Pons (tissue), 1 donor: ENCODE results near the gene TDRD9.
A peak's percentile ranks its signal among the peaks of the same experiment; 100 is the strongest.

ENCODE experiments used
- DNase-seq: peaks from one replicate; pipeline ENCODE4 v3.0.0-alpha.2; 2016; ENCODE audit warnings: low spot score

TDRD9 gene

DNA sequence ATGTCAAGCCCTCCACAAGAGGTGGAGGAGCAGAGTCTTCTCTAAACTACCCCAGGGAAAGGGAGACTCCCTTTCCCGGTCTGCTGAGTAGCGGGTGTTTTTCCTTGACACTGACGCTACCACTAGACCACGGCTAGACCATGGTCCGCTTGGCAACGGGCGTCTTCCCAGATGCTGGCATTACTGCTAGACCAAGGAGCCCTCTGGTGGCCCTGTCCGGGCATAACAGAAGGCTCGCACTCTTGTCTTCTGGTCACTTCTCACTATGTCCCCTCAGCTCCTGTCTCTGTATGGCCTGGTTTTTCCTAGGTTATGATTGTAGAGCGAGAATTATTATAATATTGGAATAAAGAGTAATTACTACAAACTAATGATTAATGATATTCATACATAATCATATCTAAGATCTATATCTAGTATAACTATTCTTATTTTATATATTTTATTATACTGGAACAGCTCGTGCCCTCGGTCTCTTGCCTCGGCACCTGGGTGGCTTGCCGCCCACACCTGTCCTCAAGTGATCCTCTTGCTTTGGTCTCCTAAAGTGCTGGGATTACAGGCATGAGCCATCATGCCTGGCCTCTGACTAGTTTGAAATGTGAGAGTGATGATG is 52.5 kb downstream of the TDRD9 start:
- DNase-seq, result peak; percentile 14

GRCh38 chr14:103984196-103984595 is 55.9 kb downstream of the TDRD9 start:
- no peak for DNase-seq

DNA sequence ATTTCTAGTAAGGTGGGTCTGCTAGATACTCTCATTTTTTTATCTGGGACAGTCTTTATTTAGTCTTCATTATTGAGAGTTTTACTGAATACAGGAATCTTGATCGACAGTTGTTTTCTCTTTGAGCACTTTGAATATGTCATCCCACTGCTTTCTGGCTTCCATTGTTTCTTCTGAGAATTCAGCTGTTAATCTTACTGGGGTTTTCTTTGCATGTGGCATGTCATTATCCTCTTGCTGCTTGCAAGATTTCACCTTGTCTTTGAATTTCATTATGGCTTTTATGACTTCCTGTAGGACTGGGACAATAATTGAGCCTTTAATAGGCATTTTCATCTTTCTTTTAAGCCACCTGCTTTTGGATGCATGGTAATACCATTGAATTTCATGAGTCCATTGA is 60.8 kb downstream of the TDRD9 start:
- DNase-seq, result no peak

DNA sequence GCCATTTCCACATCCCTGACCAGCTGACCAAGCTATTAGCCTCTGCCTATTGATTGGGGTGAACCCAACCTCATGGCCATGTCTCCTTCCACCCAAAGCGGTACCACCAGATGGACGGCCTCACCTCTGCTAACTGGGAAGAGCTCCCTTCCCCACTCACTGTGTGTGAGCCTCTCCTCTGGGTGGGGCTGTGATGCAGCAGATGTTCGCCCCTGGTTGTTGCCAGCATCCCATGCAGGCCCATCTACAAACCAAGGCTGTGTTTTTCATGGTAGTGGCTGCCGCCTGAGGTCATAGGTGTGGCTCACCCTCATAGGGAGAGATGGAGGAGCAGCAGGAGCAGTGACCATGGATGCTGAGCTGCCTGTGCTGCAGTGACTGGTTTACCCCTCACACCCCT is 61.7 kb downstream of the TDRD9 start:
- DNase-seq, result no peak

DNA sequence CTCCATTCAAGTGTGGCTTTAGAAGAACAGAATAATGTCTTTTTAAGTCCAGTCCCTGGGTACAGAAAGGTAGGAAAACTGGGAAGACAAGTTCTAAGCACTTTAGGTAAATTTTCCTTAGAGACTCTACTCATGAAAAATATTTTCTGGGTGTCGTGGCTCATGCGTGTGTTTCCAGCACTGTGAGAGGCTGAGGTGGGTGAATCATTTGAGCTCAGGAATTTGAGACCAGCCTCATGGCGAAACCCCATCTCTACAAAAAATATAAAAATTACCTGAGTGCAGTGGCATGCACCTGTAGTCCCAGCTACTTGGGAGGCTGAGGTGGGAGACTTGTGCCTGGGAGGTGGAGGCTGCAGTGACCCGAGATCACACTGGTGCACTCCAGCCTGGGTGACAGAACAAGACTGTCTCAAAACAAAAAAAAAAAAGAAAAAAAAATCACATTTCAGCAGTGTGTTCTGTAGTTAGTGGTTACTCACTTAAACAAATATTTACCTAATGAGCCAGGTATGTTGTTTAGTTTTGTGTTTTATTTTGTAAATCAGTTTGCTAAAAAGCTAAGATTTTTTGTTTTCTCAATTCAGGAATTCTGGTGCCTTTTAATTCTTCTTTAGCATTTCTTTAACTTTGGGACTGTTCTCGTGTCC is 66.4 kb downstream of the TDRD9 start:
- DNase-seq, result no peak

DNA sequence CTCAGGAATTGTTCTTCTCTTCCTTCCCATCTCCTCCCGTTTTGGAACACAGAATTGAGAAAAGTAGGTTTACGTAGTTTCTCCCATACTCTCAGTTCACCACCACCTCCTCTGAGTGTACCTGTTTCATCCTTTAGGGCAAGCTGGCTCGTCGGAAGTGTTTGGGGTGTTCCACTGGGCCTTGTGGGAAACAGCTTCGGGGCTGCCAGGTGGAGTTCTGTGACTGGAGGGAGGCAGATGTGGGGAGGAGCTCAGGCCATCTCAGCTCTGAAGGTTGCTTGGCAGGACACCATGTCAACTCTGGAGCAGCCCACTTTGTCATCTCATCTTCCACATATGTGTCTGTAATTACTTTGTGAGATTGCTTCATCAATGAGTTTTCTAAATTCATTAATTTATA is 67.6 kb downstream of the TDRD9 start:
- no peak for DNase-seq

GRCh38 chr14:103997391-103997790 is 69.1 kb downstream of the TDRD9 start:
- DNase-seq, result no peak

GRCh38 chr14:103998027-103998426 is 69.8 kb downstream of the TDRD9 start:
- DNase-seq, result no peak

DNA sequence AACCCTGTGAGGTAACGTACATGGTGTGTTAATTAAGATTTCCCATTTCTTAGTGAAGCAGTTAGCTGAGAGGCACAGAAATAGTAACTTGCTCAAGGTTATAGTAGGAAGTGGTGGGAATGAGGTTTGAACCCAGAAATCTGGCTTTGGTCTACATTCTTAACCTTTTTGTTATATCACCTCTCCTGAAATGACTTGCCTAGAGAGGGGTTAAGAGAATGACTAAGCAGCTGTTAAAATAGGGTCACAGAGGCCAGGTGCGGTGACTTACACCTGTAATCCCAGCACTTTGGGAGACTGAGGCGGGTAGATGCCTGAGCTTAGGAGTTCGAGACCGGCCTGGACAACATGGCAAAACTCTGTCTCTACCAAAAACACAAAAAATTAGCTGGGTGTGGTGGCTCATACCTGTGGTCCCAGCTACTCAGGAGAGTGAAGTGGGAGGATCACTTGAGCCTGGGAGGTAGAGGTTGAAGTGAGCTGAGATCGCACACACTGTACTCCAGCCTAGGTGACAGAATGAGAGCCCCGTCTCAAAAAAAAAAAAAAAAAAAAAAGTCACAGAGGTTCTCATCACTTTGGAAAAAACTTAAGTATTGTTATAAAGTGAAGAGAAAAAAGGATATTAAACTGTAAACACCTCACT is 71.7 kb downstream of the TDRD9 start:
- DNase-seq, result no peak

DNA sequence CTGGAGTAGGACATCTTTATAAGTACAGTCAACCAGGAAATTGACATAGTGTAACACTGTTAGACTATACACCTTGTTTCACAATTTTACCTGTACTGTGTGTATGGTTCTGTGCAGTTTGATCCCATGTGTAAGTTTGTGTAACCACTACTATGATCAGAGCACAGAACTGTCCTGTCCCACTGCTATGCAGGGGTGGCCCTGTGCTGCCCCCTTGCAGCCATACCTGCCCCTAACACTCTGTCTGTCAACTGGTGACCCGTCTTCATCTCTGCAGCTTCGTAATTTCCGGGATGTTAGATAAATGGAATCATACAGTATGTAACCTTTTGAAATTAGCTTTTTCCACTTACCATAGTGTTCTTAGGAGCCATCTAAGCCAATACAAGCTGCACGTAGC is 72.7 kb downstream of the TDRD9 start:
- DNase-seq, result no peak

- no peak for DNase-seq
Observed at GRCh38 chr14:104003616-104004015, 75.4 kb downstream of the TDRD9 start.

DNA sequence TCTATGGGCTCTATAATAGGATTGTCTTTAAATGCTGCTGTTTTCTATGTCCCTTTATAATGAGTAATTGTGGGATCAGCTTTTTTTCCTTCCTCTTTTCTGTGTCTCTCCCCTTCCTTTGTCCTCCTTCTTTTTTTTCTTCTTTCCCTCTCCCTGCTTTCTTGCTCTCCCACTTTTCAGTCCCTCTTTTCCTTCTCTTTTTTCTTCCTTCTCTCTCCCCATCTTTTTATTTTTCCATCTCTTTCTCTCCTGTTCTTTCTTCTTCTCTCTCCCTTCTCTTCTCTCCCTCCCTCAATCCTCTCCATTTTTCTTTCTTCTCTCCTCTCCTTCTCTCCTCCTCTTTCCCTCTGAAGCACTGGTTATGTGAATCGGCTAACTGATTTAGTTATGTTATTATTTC is 76.6 kb downstream of the TDRD9 start:
- DNase-seq, result no peak

DNA sequence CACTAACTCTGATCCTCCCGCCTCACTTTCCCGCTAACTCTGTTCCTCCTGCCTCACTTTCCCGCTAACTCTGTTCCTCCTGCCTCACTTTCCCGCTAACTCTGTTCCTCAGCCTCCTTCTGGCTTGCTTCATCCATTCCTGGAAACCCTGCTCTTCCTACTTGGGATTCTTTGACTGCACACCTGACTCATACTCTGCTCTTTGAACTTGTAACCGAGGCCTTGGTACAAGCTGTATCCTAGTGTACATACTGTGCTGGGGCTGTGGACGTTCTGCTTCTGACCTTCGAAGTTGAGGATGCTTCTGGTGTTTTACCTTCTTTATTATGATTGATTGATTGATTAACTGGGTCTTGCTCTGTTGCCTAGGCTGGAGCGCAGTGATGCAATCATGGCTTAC is 77.2 kb downstream of the TDRD9 start:
- DNase-seq, result no peak

DNA sequence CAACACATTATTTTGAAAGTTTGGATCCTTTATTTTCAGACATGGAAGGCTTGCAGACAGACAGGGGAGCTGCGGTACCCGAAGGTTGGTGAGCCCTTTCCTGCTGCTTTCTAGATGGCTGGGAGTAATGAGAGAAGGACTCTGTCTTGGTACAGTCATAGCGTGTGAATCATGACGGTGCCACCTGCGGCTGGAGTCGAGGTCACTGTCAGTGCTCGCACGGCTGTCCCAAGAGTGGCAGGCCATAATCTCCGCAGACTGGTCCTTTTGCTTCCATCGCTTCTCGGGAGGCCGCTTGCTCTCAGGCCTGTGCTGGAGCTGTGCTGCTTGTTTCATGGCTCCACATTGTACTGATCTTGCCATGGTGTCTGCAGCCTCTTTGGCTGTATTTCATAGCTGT is 78.9 kb downstream of the TDRD9 start:
- no peak for DNase-seq

- DNase-seq, result no peak
Observed at GRCh38 chr14:104009297-104009696, 81.0 kb downstream of the TDRD9 start.

- DNase-seq, result no peak
Observed at GRCh38 chr14:104011824-104012517, 83.7 kb downstream of the TDRD9 start.

- DNase-seq, result no peak
Observed at GRCh38 chr14:104014764-104015163, 86.5 kb downstream of the TDRD9 start.

GRCh38 chr14:104016873-104017650 is 88.8 kb downstream of the TDRD9 start:
- DNase-seq, result no peak

DNA sequence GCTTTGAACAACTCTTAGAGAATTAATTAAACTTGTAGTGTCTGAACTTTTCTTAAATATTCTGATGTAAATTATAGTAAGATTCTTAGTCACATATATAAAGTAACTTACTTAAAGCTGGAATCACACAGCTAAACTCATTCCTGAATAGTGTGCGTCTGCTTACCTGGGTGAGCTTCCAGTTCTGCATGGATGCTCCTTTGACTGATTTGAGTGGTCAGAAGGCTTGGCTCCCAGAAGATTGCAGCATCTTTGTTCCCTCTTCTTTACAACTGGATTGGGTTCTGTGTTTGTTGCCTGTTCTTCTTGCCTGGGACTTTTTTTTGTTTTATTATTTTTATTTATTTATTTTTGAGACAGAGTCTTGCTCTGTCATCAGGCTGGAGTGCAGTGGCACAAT is 90.8 kb downstream of the TDRD9 start:
- DNase-seq, result no peak

DNA sequence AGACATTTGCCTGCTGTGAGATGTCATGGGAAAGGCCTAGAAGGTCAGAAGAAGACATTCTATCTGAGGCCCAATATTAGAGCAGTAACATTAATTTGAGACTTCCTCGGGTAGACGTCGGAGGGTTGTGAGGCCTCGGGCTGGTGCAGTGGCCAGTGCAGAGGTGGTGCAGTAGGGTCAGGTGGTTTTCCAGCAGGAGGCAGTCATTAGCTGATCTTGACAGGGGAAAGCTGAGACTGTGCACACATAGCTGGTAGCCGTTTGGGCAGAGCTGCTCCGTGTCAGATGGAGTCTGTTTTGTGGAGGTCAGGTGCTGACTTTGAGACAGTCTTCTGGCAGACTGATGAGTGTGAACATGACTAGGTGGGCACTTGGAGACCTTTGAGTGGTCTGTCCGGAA is 91.5 kb downstream of the TDRD9 start:
- no peak for DNase-seq

DNA sequence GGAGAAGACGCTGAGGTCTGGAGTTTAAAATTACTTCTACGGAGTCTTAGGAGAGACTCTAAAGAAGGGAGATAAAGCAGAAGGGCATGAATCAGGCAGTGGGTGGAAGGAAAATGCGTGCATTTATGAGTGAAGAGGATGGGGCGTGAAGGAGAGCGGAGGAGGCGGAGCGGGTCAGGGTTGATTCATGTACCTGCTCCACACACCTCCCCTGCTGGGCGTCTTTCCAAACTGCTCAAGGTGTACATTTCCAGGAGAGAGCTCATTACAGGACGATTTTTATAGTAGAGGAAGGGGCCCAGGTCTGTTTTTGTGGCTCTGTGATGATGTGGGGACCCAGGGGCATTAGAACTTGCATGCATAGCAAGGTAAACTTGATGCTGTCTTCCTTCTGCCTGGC is 92.2 kb downstream of the TDRD9 start:
- no peak for DNase-seq

DNA sequence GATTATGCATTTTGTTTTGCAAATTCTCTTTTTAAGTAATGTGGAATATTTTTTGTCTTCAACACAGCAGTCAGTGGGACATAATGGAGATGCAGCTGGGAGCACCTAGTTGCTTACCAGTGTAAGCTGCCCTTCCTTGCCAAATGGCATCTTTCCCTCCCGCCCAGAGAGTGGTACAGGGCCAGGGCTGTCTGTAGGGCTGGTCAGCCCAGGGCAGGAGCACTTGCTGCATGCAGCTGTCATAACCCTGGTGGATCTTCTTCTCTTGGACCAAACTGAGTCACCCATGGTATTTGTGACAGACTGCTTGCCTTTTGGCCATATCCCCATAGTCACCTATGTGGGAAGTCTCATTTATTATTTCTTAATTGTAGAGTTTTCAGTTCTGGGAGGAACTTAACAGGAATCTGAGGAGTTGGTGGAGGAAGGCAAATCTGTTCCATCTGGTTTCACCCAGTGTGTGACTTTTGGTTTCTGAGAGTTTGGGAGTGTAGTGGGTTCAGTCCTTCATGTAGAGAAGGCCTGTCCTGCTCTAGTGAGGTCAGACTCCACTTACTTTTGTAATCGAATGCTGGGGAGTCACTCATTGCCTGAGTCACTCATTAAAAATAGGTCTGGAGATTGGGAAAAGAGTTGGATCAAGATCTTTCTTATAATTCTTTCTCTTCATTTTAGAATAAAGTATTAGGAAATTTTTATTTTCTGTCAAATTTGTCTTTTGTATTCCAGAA is 95.2 kb downstream of the TDRD9 start:
- no peak for DNase-seq
